ENCODE data around the gene TSPAN10.
"Not testable (repeated sequence)": the region's sequence is repeated elsewhere in the genome, so short reads cannot be mapped to it uniquely, and the experiment has no call there.

DNA sequence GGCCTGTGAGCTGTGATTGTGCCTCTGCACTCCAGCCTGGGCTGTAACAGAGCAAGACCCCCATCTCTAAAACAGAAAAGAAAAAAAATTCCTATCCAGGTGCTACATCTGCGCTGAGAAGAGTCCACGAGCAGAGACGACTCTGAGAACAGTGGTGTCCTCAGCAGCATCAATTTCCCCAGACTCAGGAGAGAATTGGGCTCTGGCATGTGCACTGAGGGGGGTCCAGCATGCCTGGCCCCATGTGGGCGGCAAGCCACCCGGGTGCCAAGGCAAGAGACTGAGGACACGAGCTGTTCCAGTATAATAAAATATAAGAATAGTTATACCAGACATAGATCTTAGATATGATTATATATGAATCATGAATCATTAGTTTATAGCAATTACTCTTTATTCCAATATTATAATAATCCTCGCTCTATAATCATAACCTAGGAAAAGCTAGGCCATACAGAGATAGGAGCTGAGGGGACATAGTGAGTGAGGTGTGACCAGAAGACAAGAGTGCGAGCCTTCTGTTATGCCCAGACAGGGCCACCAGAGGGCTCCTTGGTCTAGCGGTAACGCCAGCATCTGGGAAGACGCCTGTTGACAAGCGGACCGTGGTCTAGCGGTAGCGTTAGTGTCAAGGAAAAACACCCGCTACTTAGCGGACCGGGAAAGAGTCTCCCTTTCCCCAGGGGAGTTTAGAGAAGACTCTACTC is 38.7 kb downstream of the TSPAN10 start:
- TF ChIP-seq TAF1 (IDR thresholded peaks at IDR 0.05; ENCODE audit: low read depth); TEAD4 (IDR thresholded peaks at IDR 0.05); YY1 (IDR thresholded peaks at IDR 0.05; ENCODE audit: low read depth); CREB1 (IDR thresholded peaks at IDR 0.05; ENCODE audit: low read depth): not testable (repeated sequence)
- TF ChIP-seq, protein P1, sequence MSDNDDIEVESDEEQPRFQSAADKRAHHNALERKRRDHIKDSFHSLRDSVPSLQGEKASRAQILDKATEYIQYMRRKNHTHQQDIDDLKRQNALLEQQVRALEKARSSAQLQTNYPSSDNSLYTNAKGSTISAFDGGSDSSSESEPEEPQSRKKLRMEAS (IDR thresholded peaks at IDR 0.05), result not testable (repeated sequence)
- peak; percentile 49 for TF ChIP-seq RAD21 (IDR thresholded peaks at IDR 0.05; ENCODE audit: low read depth)
- TF ChIP-seq, protein P2, sequence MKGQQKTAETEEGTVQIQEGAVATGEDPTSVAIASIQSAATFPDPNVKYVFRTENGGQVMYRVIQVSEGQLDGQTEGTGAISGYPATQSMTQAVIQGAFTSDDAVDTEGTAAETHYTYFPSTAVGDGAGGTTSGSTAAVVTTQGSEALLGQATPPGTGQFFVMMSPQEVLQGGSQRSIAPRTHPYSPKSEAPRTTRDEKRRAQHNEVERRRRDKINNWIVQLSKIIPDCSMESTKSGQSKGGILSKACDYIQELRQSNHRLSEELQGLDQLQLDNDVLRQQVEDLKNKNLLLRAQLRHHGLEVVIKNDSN (IDR thresholded peaks at IDR 0.05), result not testable (repeated sequence)
- TF ChIP-seq, protein P3, sequence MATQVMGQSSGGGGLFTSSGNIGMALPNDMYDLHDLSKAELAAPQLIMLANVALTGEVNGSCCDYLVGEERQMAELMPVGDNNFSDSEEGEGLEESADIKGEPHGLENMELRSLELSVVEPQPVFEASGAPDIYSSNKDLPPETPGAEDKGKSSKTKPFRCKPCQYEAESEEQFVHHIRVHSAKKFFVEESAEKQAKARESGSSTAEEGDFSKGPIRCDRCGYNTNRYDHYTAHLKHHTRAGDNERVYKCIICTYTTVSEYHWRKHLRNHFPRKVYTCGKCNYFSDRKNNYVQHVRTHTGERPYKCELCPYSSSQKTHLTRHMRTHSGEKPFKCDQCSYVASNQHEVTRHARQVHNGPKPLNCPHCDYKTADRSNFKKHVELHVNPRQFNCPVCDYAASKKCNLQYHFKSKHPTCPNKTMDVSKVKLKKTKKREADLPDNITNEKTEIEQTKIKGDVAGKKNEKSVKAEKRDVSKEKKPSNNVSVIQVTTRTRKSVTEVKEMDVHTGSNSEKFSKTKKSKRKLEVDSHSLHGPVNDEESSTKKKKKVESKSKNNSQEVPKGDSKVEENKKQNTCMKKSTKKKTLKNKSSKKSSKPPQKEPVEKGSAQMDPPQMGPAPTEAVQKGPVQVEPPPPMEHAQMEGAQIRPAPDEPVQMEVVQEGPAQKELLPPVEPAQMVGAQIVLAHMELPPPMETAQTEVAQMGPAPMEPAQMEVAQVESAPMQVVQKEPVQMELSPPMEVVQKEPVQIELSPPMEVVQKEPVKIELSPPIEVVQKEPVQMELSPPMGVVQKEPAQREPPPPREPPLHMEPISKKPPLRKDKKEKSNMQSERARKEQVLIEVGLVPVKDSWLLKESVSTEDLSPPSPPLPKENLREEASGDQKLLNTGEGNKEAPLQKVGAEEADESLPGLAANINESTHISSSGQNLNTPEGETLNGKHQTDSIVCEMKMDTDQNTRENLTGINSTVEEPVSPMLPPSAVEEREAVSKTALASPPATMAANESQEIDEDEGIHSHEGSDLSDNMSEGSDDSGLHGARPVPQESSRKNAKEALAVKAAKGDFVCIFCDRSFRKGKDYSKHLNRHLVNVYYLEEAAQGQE (IDR thresholded peaks at IDR 0.05; ENCODE audit: low read depth), result not testable (repeated sequence)
